Right lobe of liver (tissue), 6 donors: ENCODE measurements around the gene TRH. TPM values are rescaled to one million over a fixed set of nuclear protein-coding genes. Genes with fewer than 3 reads are reported as not detected.
A peak's percentile ranks its signal among the peaks of the same experiment; 100 is the strongest.

Experiments
- ATAC-seq, 4 donors: fragments of 200-7000 bp; cut with Tn5 transposase; one replicate each; pipeline ENCODE4 v1.9.1; 2020; ENCODE audit warnings: mild to moderate bottlenecking in 4 of 4, moderate library complexity in 4 of 4
- DNase-seq, 3 donors: peaks; one replicate each; pipeline ENCODE4 v3.0.0-alpha.2; 2020
- H3K27ac ChIP-seq, 3 donors: fragments of 200-600 bp; one replicate each; pipeline ENCODE4 v1.8.0; 2022
- H3K27me3 ChIP-seq, 2 donors: fragments of 200-600 bp; one replicate each; pipeline ENCODE4 v1.8.0; 2022
- H3K36me3 ChIP-seq, 4 donors: fragments of 200-600 bp; sonication (generic) in 1 of 4; one replicate each; pipeline versions ENCODE4 v1.5.1 to v1.8.0; 2017 to 2022; ENCODE audit warnings: control low read depth in 1 of 4
- H3K4me1 ChIP-seq, 4 donors: fragments of 200-600 bp; sonication (generic) in 1 of 4; one replicate each; pipeline versions ENCODE4 v1.5.1 to v1.8.0; 2017 to 2022; ENCODE audit warnings: control low read depth in 1 of 4
- H3K4me3 ChIP-seq, 3 donors: fragments of 200-600 bp; one replicate each; pipeline ENCODE4 v1.8.0; 2022
- H3K9me3 ChIP-seq, 4 donors: fragments of 200-600 bp; sonication (generic) in 1 of 4; one replicate each; pipeline versions ENCODE4 v1.5.1 to v1.8.0; 2017 to 2022; ENCODE audit warnings: control low read depth in 1 of 4
- POLR2A ChIP-seq: fragments of 450-650 bp; IDR thresholded peaks from one replicate; pipeline ENCODE4 v1.6.1; 2017; ENCODE audit warnings: antibody characterized with exemption, mild to moderate bottlenecking
- WGBS: methylation state at CpG from one replicate; pipeline ENCODE4 v1.1.6; 2018; ENCODE audit warnings: low coverage, low lambda C conversion rate; ENCODE audit not compliant: insufficient coverage; ENCODE audit errors: missing lambda C conversion rate; 5-methylcytosine and 5-hydroxymethylcytosine counted together
- intact Hi-C, 2 donors: fragments of 100-400 bp; cut with DNase I; formaldehyde crosslinking; loops; one replicate each; pipeline versions ENCODE4 v1.11.2 to v1.14.1; 2022
- total RNA-seq, 6 experiments: library from RNA; depleted of rRNA in 2 of 6; stranded (reverse); fragments of >200 nt in 2 of 6; fragmentation: NEBNext Ultra II Directional in 3 of 6; extraction: Animal tissue kit (Norgen Biotek cat#: 25700) in 3 of 6; gene quantifications; one replicate each; pipeline versions ENCODE4 v1.1.0 to v1.2.4, GENCODE V29; 2016 to 2023
- TF ChIP-seq, protein P1 (sequence below), 4 donors: fragments of 200-600 bp in 3 of 4; fragments of 450-650 bp in 1 of 4; IDR thresholded peaks; one replicate each; pipeline versions ENCODE4 v1.5.1 to v1.8.0; 2016 to 2022; ENCODE audit warnings: antibody characterized with exemption in 4 of 4, mild to moderate bottlenecking in 2 of 4
- donor health status: DM: no; HTN: yes; CAD: no.
- donor health status: DM: no; HTN: no; CAD: no.
- donor health status: DM: no; HTN: no; CAD: no.
- donor health status: DM: no; HTN: yes; CAD: no.
- donor health status: DM: no; HTN: yes; CAD: no.

The TRH gene
- total RNA-seq, 6 experiments from 2014 or later: not detected

DNA sequence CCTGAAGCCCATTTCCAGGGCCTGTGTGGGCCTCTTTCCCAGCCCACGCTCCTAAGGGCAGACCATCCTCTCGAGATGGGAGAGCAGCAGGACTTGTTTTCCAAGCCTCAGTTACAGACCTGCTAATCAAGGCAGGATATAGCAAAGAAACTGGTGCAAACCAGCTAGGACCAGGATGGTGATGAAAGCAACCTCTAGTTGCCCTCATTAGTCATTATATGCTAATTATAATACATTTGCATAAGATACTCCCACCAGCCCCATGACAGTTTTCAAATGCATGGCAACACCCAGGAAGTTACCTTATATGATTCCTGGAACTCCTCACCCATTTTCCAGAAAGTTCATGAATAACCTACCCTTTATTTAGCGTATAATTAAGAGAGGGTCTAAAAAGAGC lies 34.4 kb upstream of the TRH start:
- TF ChIP-seq, protein P1, sequence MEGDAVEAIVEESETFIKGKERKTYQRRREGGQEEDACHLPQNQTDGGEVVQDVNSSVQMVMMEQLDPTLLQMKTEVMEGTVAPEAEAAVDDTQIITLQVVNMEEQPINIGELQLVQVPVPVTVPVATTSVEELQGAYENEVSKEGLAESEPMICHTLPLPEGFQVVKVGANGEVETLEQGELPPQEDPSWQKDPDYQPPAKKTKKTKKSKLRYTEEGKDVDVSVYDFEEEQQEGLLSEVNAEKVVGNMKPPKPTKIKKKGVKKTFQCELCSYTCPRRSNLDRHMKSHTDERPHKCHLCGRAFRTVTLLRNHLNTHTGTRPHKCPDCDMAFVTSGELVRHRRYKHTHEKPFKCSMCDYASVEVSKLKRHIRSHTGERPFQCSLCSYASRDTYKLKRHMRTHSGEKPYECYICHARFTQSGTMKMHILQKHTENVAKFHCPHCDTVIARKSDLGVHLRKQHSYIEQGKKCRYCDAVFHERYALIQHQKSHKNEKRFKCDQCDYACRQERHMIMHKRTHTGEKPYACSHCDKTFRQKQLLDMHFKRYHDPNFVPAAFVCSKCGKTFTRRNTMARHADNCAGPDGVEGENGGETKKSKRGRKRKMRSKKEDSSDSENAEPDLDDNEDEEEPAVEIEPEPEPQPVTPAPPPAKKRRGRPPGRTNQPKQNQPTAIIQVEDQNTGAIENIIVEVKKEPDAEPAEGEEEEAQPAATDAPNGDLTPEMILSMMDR (IDR thresholded peaks at IDR 0.05): no peak
- TF ChIP-seq POLR2A: no peak
- no peak for ATAC-seq
- no peaks in the 10 kb centered on the region for H3K9me3 ChIP-seq
- H3K27me3 ChIP-seq: no peaks in the 10 kb centered on the region
- H3K36me3 ChIP-seq: no peaks in the 10 kb centered on the region
- WGBS: 92% methylated on average over 1 of the region's 3 CpGs
- H3K27ac ChIP-seq: no peak overlapping the region
- no peaks in the 10 kb centered on the region for H3K4me1 ChIP-seq
- no peak for DNase-seq
- H3K4me3 ChIP-seq: no peak overlapping the region
- intact Hi-C loops: no loop called here

DNA sequence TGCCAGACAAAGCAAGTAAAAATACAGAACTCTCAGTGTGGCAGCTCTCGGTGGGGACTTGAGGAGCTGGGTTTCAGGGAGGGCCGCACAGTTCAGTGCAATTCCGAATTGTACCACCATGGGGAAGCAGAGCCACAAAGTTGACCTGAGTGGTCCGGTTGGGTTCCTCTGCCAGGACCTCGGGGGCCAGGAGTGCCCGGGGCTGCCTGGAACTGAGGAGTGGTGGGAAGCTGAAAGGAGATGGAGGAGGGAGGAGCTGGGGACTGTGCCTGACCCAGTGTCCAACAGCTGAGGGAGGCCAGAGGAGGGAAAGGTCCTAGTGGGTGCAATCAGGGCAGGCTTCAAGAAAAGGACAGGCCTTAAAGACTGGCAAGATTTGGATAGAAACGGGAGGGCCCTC lies 32.2 kb upstream of the TRH start:
- no peaks in the 10 kb centered on the region for H3K36me3 ChIP-seq
- WGBS: 15% methylated on average over 6 of the region's 7 CpGs
- ATAC-seq (peak; percentile 77 to 92 (median 81)), DNase-seq (peak; percentile 49 to 53 (median 53))
- no peaks in the 10 kb centered on the region for H3K27me3 ChIP-seq
- no peak for TF ChIP-seq POLR2A
- TF ChIP-seq, protein P1 (IDR thresholded peaks at IDR 0.05): peak; percentile 43 to 57 (median 54)
- no peak overlapping the region for H3K27ac ChIP-seq
- no peak overlapping the region for H3K4me3 ChIP-seq
- no peaks in the 10 kb centered on the region for H3K9me3 ChIP-seq
- intact Hi-C loops: no loop called here
- H3K4me1 ChIP-seq: no peaks in the 10 kb centered on the region

DNA sequence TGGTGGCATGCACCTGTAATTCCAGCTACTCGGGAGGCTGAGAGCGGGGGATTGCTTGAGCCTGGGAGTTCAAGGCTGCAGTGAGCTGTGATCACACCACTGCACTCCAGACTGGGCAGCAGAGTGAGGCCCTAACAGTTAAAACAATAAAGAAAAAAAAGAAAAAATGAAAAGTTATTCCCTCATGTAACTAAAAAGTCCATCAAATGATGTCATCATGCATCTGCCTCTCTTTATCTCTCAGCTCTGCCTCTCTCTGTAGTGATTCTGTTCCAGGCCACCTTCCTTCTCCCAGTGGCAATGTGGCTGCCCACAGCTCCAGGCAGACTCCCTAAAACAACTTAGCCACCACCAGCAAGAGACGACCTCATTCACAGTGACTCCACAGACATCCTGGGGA lies 31.5 kb upstream of the TRH start:
- intact Hi-C loops: no loop called here
- TF ChIP-seq POLR2A: no peak
- TF ChIP-seq, protein P1 (IDR thresholded peaks at IDR 0.05): no peak
- Histone ChIP-seq H3K4me1 (no peaks in the 10 kb centered on the region), H3K27me3 (no peaks in the 10 kb centered on the region), H3K4me3 (no peak overlapping the region), H3K27ac (no peak overlapping the region), H3K9me3 (no peaks in the 10 kb centered on the region), H3K36me3 (no peaks in the 10 kb centered on the region)
- ATAC-seq (no peak), DNase-seq (peak in 1 of 3 donors; percentile 6)
- WGBS: 82% methylated on average over 2 of the region's 3 CpGs

DNA sequence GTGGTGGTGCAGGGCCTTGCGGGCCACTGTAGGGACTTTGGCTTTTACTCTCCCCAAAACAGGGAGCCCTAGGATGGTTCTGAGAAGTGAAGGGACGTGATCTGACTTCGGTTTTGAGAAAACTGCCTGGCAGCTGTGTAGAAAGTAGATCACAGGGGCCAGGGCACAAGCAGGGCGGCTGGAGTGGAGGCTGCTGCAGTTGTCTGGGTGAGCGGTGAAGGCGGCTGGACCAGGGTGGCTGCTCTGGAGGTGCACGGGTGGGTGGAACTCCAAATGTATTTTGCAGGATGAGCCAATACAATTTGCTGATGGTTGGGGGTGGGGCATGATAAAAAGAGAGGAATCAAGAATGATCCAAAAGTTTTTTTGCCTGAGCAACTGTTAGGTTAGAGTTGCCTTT lies 29.8 kb upstream of the TRH start:
- Histone ChIP-seq H3K36me3 (no peaks in the 10 kb centered on the region), H3K9me3 (no peaks in the 10 kb centered on the region), H3K4me1 (no peaks in the 10 kb centered on the region), H3K27me3 (no peaks in the 10 kb centered on the region), H3K27ac (no peak overlapping the region), H3K4me3 (no peak overlapping the region)
- WGBS: 74% methylated on average over 6 of the region's 7 CpGs
- peak in 1 of 3 donors; percentile 30 for DNase-seq
- no peak for TF ChIP-seq POLR2A
- TF ChIP-seq, protein P1 (IDR thresholded peaks at IDR 0.05): no peak
- no peak for ATAC-seq
- intact Hi-C loops: no loop called here
